Stimulated activated CD8-positive, alpha-beta memory T cell treated with anti-CD3 and anti-CD28 coated beads, Interleukin-12 subunit alpha, Interleukin-12 subunit beta, amount 100 ng/mL, for 1 hour (primary cell): Measurements from ENCODE around the gene WDR27.
"Not testable (repeated sequence)": the region's sequence is repeated elsewhere in the genome, so short reads cannot be mapped to it uniquely, and the experiment has no call there.

Experiments
- DNase-seq: peaks from one replicate; pipeline ENCODE4 v3.0.0-alpha.2; 2020; ENCODE audit warnings: low read depth

Gene WDR27

GRCh38 chr6:169709293-169709692 lies 7.5 kb upstream of the WDR27 start:
- DNase-seq, result no peak

- DNase-seq, result no peak
Measured at GRCh38 chr6:169707772-169708171, 5.9 kb upstream of the WDR27 start.

GRCh38 chr6:169702840-169703246 lies 1.0 kb upstream of the WDR27 start:
- no peak for DNase-seq

- DNase-seq, result no peak
Measured at GRCh38 chr6:169701311-169701953, 397 bp downstream of the WDR27 start.

- no peak for DNase-seq
Measured at GRCh38 chr6:169700296-169700695, 1.5 kb downstream of the WDR27 start.

GRCh38 chr6:169697115-169697514 lies 4.7 kb downstream of the WDR27 start:
- not testable (repeated sequence) for DNase-seq

- DNase-seq, result no peak
Measured at GRCh38 chr6:169695131-169695530, 6.7 kb downstream of the WDR27 start.

GRCh38 chr6:169692516-169692915 lies 9.3 kb downstream of the WDR27 start:
- DNase-seq, result no peak

GRCh38 chr6:169691260-169691659 lies 10.6 kb downstream of the WDR27 start:
- no peak for DNase-seq

- DNase-seq, result no peak
Measured at GRCh38 chr6:169689287-169689686, 12.5 kb downstream of the WDR27 start.

- DNase-seq, result no peak
Measured at GRCh38 chr6:169685860-169686259, 16.0 kb downstream of the WDR27 start.

- DNase-seq, result no peak
Measured at GRCh38 chr6:169684056-169684455, 17.8 kb downstream of the WDR27 start.

GRCh38 chr6:169678342-169678741 lies 23.5 kb downstream of the WDR27 start:
- no peak for DNase-seq

- no peak for DNase-seq
Measured at GRCh38 chr6:169677096-169677495, 24.7 kb downstream of the WDR27 start.

GRCh38 chr6:169675011-169675410 lies 26.8 kb downstream of the WDR27 start:
- no peak for DNase-seq

GRCh38 chr6:169671563-169671962 lies 30.3 kb downstream of the WDR27 start:
- DNase-seq, result no peak

- no peak for DNase-seq
Measured at GRCh38 chr6:169669889-169670288, 31.9 kb downstream of the WDR27 start.

GRCh38 chr6:169669147-169669546 lies 32.7 kb downstream of the WDR27 start:
- DNase-seq, result no peak

GRCh38 chr6:169668203-169668847 lies 33.5 kb downstream of the WDR27 start:
- DNase-seq, result no peak

- DNase-seq, result no peak
Measured at GRCh38 chr6:169667716-169668115, 34.1 kb downstream of the WDR27 start.

GRCh38 chr6:169666441-169666840 lies 35.4 kb downstream of the WDR27 start:
- DNase-seq, result no peak

GRCh38 chr6:169665289-169665688 lies 36.5 kb downstream of the WDR27 start:
- no peak for DNase-seq

GRCh38 chr6:169664227-169664626 lies 37.6 kb downstream of the WDR27 start:
- no peak for DNase-seq

- DNase-seq, result no peak
Measured at GRCh38 chr6:169663468-169663867, 38.4 kb downstream of the WDR27 start.
